WTC11 (cell line): ENCODE results near the gene IL23R. TPM values are rescaled to one million over a fixed set of nuclear protein-coding genes. Genes with fewer than 3 reads are reported as not detected.

Experiments
- ATAC-seq: fragments of 200-7000 bp; cut with Tn5 transposase; 2 replicates; pipeline ENCODE4 v1.10.0; 2021; ENCODE audit warnings: mild to moderate bottlenecking, moderate library complexity
- CTCF ChIA-PET: fragments of 300-600 bp; sonication (Branson Sonifier 250); formaldehyde crosslinking; loops from one replicate; lab custom pipeline; 2021; ENCODE audit warnings: antibody characterized with exemption; lab: Charles Lee
- POLR2A ChIA-PET: fragments of 350-600 bp; sonication (Branson Sonifier 250); formaldehyde crosslinking; loops from one replicate; lab custom pipeline; 2021; ENCODE audit warnings: antibody characterized with exemption; lab: Charles Lee
- DNase-seq: peaks from one replicate; pipeline ENCODE4 v3.0.0; 2021; ENCODE audit warnings: low spot score
- H3K27ac Mint-ChIP-seq: 2 replicates; pipeline ENCODE4 v1.8.0; 2021; ENCODE audit warnings: mixed read lengths
- H3K27me3 Mint-ChIP-seq: 2 replicates; pipeline ENCODE4 v1.8.0; 2021; ENCODE audit warnings: low read depth, mild to moderate bottlenecking, moderate library complexity, mixed read lengths
- H3K36me3 Mint-ChIP-seq: 2 replicates; pipeline ENCODE4 v1.8.0; 2021; ENCODE audit warnings: mixed read lengths
- H3K4me1 Mint-ChIP-seq: 2 replicates; pipeline ENCODE4 v1.8.0; 2022; ENCODE audit warnings: mixed read lengths
- H3K4me3 Mint-ChIP-seq: 2 replicates; pipeline ENCODE4 v1.8.0; 2021; ENCODE audit warnings: mild to moderate bottlenecking, moderate library complexity, mixed read lengths
- H3K9me3 Mint-ChIP-seq: 2 replicates; pipeline ENCODE4 v1.8.0; 2021; ENCODE audit warnings: mixed read lengths
- AFF4 ChIP-seq: sonication (generic); formaldehyde crosslinking; IDR thresholded peaks from 2 replicates; pipeline ENCODE4 v1.8.1; 2023; ENCODE audit warnings: mild to moderate bottlenecking, missing genetic modification reagents, borderline replicate concordance
- FOXP1 ChIP-seq: sonication (generic); formaldehyde crosslinking; IDR thresholded peaks from 2 replicates; pipeline ENCODE4 v1.8.0; 2022; ENCODE audit warnings: missing genetic modification reagents, mild to moderate bottlenecking, moderate library complexity, borderline replicate concordance
- HMGXB4 ChIP-seq: sonication (generic); formaldehyde crosslinking; IDR thresholded peaks from 2 replicates; pipeline ENCODE4 v1.8.1; 2023; ENCODE audit warnings: mild to moderate bottlenecking, moderate library complexity, missing genetic modification reagents
- TCF7 ChIP-seq: sonication (generic); formaldehyde crosslinking; IDR thresholded peaks from 2 replicates; pipeline ENCODE4 v1.8.0; 2022; ENCODE audit warnings: mild to moderate bottlenecking, low read depth, missing genetic modification reagents, moderate library complexity
- ZNF219 ChIP-seq: sonication (generic); formaldehyde crosslinking; IDR thresholded peaks from 2 replicates; pipeline ENCODE4 v1.8.0; 2023; ENCODE audit warnings: missing genetic modification reagents, mild to moderate bottlenecking, borderline replicate concordance
- total RNA-seq: library from RNA; stranded (reverse); gene quantifications from 3 replicates; pipeline ENCODE4 v1.2.3, GENCODE V29; 2021
- TF ChIP-seq, protein P1 (sequence below): sonication (generic); formaldehyde crosslinking; IDR thresholded peaks from 2 replicates; pipeline ENCODE4 v1.8.0; 2022; ENCODE audit warnings: mild to moderate bottlenecking, missing genetic modification reagents
- TF ChIP-seq, protein P2 (sequence below): sonication (generic); formaldehyde crosslinking; IDR thresholded peaks from 2 replicates; pipeline ENCODE4 v1.8.1; 2022; ENCODE audit warnings: low read depth, mild to moderate bottlenecking, moderate library complexity, missing genetic modification reagents, borderline replicate concordance
- TF ChIP-seq, protein P3 (sequence below): sonication (generic); formaldehyde crosslinking; conservative IDR thresholded peaks from 2 replicates; pipeline ENCODE4 v1.8.1; 2023; ENCODE audit warnings: mild to moderate bottlenecking, low read depth, missing genetic modification reagents, moderate library complexity
- TF ChIP-seq, protein P4 (sequence below): sonication (generic); formaldehyde crosslinking; IDR thresholded peaks from 2 replicates; pipeline ENCODE4 v1.8.1; 2022; ENCODE audit warnings: missing genetic modification reagents, borderline replicate concordance
- TF ChIP-seq, protein P5 (sequence below): sonication (generic); formaldehyde crosslinking; IDR thresholded peaks from 2 replicates; pipeline ENCODE4 v1.8.1; 2022; ENCODE audit warnings: mild to moderate bottlenecking, moderate library complexity, missing genetic modification reagents
- TF ChIP-seq, protein P6 (sequence below): sonication (generic); formaldehyde crosslinking; IDR thresholded peaks from 2 replicates; pipeline ENCODE4 v1.8.1; 2023; ENCODE audit warnings: mild to moderate bottlenecking, missing genetic modification reagents

Gene IL23R
- total RNA-seq, 1 experiment from 2014 or later: not detected

DNA sequence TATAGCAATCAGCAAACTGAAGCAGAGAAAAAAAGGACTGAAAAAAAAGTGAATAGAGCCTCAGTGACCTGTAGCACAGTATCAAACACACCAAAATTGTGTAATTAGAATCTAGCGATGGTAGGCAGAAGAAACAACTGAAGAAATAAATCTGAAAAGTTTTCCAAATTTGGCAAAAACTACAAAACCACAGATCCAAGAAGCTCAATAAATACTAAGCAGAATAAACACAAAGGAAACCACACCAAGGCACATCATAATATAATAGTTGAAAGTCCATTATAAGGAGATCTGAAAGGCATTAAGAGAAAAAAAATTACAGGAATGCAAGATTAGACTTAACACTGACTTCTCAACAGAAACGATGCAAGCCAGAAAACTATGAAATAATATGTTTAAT is 134.3 kb downstream of the IL23R start:
- Mint-ChIP-seq H3K4me1 (peaks cover 2% of the 10 kb centered on the region), H3K27ac (no peak overlapping the region), H3K36me3 (no peaks in the 10 kb centered on the region), H3K4me3 (no peak overlapping the region), H3K9me3 (no peaks in the 10 kb centered on the region), H3K27me3 (peaks cover 13% of the 10 kb centered on the region)
- CTCF ChIA-PET: interaction anchor here (2.2 kb wide), 1 partner anchor 88 kb away, joined by 16 read pairs; no protein-coding TSS in a partner anchor
- DNase-seq: no peak
- TF ChIP-seq, protein P1, sequence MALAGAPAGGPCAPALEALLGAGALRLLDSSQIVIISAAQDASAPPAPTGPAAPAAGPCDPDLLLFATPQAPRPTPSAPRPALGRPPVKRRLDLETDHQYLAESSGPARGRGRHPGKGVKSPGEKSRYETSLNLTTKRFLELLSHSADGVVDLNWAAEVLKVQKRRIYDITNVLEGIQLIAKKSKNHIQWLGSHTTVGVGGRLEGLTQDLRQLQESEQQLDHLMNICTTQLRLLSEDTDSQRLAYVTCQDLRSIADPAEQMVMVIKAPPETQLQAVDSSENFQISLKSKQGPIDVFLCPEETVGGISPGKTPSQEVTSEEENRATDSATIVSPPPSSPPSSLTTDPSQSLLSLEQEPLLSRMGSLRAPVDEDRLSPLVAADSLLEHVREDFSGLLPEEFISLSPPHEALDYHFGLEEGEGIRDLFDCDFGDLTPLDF: no peak
- TF ChIP-seq, protein P2, sequence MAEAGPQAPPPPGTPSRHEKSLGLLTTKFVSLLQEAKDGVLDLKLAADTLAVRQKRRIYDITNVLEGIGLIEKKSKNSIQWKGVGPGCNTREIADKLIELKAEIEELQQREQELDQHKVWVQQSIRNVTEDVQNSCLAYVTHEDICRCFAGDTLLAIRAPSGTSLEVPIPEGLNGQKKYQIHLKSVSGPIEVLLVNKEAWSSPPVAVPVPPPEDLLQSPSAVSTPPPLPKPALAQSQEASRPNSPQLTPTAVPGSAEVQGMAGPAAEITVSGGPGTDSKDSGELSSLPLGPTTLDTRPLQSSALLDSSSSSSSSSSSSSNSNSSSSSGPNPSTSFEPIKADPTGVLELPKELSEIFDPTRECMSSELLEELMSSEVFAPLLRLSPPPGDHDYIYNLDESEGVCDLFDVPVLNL: no peak
- TF ChIP-seq AFF4 (CRISPR knock-in tag) (no peak), HMGXB4 (CRISPR knock-in tag) (no peak), FOXP1 (CRISPR knock-in tag) (no peak), ZNF219 (CRISPR knock-in tag) (no peak), TCF7 (no peak)
- TF ChIP-seq, protein P3, sequence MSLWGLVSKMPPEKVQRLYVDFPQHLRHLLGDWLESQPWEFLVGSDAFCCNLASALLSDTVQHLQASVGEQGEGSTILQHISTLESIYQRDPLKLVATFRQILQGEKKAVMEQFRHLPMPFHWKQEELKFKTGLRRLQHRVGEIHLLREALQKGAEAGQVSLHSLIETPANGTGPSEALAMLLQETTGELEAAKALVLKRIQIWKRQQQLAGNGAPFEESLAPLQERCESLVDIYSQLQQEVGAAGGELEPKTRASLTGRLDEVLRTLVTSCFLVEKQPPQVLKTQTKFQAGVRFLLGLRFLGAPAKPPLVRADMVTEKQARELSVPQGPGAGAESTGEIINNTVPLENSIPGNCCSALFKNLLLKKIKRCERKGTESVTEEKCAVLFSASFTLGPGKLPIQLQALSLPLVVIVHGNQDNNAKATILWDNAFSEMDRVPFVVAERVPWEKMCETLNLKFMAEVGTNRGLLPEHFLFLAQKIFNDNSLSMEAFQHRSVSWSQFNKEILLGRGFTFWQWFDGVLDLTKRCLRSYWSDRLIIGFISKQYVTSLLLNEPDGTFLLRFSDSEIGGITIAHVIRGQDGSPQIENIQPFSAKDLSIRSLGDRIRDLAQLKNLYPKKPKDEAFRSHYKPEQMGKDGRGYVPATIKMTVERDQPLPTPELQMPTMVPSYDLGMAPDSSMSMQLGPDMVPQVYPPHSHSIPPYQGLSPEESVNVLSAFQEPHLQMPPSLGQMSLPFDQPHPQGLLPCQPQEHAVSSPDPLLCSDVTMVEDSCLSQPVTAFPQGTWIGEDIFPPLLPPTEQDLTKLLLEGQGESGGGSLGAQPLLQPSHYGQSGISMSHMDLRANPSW: no peak
- TF ChIP-seq, protein P4, sequence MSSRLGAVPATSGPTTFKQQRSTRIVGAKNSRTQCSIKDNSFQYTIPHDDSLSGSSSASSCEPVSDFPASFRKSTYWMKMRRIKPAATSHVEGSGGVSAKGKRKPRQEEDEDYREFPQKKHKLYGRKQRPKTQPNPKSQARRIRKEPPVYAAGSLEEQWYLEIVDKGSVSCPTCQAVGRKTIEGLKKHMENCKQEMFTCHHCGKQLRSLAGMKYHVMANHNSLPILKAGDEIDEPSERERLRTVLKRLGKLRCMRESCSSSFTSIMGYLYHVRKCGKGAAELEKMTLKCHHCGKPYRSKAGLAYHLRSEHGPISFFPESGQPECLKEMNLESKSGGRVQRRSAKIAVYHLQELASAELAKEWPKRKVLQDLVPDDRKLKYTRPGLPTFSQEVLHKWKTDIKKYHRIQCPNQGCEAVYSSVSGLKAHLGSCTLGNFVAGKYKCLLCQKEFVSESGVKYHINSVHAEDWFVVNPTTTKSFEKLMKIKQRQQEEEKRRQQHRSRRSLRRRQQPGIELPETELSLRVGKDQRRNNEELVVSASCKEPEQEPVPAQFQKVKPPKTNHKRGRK (CRISPR knock-in tag): no peak
- TF ChIP-seq, protein P5, sequence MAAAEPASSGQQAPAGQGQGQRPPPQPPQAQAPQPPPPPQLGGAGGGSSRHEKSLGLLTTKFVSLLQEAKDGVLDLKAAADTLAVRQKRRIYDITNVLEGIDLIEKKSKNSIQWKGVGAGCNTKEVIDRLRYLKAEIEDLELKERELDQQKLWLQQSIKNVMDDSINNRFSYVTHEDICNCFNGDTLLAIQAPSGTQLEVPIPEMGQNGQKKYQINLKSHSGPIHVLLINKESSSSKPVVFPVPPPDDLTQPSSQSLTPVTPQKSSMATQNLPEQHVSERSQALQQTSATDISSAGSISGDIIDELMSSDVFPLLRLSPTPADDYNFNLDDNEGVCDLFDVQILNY: no peak
- TF ChIP-seq, protein P6, sequence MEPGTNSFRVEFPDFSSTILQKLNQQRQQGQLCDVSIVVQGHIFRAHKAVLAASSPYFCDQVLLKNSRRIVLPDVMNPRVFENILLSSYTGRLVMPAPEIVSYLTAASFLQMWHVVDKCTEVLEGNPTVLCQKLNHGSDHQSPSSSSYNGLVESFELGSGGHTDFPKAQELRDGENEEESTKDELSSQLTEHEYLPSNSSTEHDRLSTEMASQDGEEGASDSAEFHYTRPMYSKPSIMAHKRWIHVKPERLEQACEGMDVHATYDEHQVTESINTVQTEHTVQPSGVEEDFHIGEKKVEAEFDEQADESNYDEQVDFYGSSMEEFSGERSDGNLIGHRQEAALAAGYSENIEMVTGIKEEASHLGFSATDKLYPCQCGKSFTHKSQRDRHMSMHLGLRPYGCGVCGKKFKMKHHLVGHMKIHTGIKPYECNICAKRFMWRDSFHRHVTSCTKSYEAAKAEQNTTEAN (CRISPR knock-in tag): no peak
- POLR2A ChIA-PET: no interaction called here
- no peak for ATAC-seq
